Mesothelial cell of epicardium (in vitro differentiated cells): ENCODE measurements around the gene PARD3. TPM values are rescaled to one million over a fixed set of nuclear protein-coding genes. Genes with fewer than 3 reads are reported as not detected.

Experiments
- DNase-seq, 2 experiments: peaks; one replicate each; pipeline ENCODE4 v3.0.0; 2021; ENCODE audit warnings: low spot score in 2 of 2; ENCODE audit not compliant: unreplicated experiment in 2 of 2
- H3K27ac Mint-ChIP-seq: 2 replicates; pipeline ENCODE4 v1.8.0; 2021; ENCODE audit warnings: mixed read lengths
- H3K27me3 Mint-ChIP-seq: 2 replicates; pipeline ENCODE4 v1.8.0; 2021; ENCODE audit warnings: low read depth, mixed read lengths
- H3K36me3 Mint-ChIP-seq: 2 replicates; pipeline ENCODE4 v1.8.0; 2021; ENCODE audit warnings: mixed read lengths
- H3K4me1 Mint-ChIP-seq: 2 replicates; pipeline ENCODE4 v1.8.0; 2021; ENCODE audit warnings: mixed read lengths
- H3K4me3 Mint-ChIP-seq: 2 replicates; pipeline ENCODE4 v1.8.0; 2021; ENCODE audit warnings: mild to moderate bottlenecking, moderate library complexity, mixed read lengths
- H3K9me3 Mint-ChIP-seq: 2 replicates; pipeline ENCODE4 v1.8.0; 2021; ENCODE audit warnings: mixed read lengths
- total RNA-seq: library from RNA; stranded (reverse); gene quantifications from 3 replicates; pipeline ENCODE4 v1.2.1, GENCODE V29; 2021
- TF ChIP-seq, protein P1 (sequence below): fragments of 200-600 bp; sonication (generic); IDR thresholded peaks from one replicate; pipeline ENCODE4 v1.5.0; 2021; ENCODE audit warnings: antibody characterized with exemption; ENCODE audit not compliant: unreplicated experiment

The PARD3 gene
- total RNA-seq, 1 donor from 2014 or later = 73.2 TPM

DNA sequence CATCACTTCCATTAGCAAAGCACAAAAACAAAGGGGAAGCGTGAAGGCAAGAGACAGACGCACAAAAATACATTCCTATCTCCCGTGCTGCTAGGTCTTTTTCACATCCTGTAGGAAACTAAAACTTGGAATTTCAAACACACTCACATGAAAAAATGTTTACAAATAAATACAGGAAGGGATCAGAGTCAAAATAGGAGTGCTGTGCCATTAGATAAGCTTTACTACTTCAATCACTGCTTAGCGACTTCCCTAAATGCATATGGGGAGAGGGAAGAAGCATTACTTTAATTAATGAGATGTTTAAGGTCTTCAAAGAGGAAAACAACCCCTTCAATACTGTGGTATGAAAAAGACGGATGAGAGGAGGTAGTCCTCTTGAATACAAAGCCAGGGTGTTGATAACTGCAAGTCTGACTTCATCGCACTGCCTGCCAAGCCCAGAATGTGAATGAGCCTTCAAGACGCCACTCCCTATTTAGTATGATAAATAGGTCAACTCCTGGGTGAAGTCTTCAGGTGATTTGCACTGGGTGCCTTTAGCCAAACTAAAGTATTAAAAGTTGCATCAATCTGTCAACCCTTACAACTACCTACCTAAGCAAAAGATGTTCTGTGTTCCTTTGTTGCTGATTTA, 13.9 kb downstream of the PARD3 start:
- H3K9me3 Mint-ChIP-seq = no peaks in the 10 kb centered on the region
- peak overlapping the region; percentile 44 for H3K4me3 Mint-ChIP-seq
- peak overlapping the region; percentile 77 for H3K27ac Mint-ChIP-seq
- no peaks in the 10 kb centered on the region for H3K27me3 Mint-ChIP-seq
- TF ChIP-seq, protein P1, sequence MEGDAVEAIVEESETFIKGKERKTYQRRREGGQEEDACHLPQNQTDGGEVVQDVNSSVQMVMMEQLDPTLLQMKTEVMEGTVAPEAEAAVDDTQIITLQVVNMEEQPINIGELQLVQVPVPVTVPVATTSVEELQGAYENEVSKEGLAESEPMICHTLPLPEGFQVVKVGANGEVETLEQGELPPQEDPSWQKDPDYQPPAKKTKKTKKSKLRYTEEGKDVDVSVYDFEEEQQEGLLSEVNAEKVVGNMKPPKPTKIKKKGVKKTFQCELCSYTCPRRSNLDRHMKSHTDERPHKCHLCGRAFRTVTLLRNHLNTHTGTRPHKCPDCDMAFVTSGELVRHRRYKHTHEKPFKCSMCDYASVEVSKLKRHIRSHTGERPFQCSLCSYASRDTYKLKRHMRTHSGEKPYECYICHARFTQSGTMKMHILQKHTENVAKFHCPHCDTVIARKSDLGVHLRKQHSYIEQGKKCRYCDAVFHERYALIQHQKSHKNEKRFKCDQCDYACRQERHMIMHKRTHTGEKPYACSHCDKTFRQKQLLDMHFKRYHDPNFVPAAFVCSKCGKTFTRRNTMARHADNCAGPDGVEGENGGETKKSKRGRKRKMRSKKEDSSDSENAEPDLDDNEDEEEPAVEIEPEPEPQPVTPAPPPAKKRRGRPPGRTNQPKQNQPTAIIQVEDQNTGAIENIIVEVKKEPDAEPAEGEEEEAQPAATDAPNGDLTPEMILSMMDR = no peak
- peaks cover 23% of the 10 kb centered on the region for H3K4me1 Mint-ChIP-seq
- H3K36me3 Mint-ChIP-seq = peaks cover 13% of the 10 kb centered on the region
- DNase-seq = no peak

DNA sequence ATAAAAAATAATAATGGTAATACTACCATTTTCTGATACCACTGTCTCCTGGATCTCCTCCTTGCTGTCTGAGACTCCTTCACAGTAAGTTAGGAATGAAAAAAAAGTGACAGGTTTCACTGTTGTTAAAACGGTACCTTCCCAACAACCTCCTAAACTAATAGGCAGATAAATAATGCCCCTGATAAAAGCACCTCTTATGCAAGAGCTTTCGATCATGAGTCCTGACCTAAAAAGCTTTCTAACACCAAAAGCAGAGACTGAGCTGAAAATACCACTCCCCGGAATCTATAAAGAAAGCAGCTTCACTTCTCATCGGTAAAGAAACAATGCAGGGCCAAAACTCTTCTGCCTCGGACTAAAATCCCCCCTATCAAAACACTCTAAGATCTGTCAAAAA, 14.5 kb downstream of the PARD3 start:
- Mint-ChIP-seq H3K4me3 (peak overlapping the region; percentile 44), H3K27ac (peak overlapping the region; percentile 77), H3K9me3 (no peaks in the 10 kb centered on the region), H3K4me1 (peaks cover 23% of the 10 kb centered on the region), H3K36me3 (peaks cover 17% of the 10 kb centered on the region), H3K27me3 (no peaks in the 10 kb centered on the region)
- no peak for DNase-seq
- TF ChIP-seq, protein P1 = no peak

DNA sequence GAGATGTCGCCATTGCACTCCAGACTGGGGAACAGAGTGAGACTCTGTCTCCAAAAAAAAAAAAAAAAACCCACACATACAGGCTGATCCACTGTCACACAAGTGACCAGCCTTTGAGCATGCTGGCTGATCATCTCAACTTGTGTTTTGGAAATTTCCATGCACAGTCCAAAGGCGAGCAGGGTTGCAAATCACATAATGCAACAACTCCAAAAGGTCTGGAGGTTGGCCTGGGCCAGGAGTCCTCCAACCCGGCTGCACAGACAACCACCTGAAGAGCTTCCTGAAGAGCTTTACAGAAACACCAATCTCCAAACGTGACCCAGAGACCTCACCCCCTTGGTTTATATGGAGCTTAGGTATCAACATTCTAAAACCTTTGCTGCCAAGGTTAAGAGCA, 16.4 kb downstream of the PARD3 start:
- peaks cover 17% of the 10 kb centered on the region for H3K36me3 Mint-ChIP-seq
- H3K4me1 Mint-ChIP-seq = peaks cover 29% of the 10 kb centered on the region
- no peaks in the 10 kb centered on the region for H3K27me3 Mint-ChIP-seq
- H3K4me3 Mint-ChIP-seq = no peak overlapping the region
- H3K9me3 Mint-ChIP-seq = no peaks in the 10 kb centered on the region
- DNase-seq = no peak
- TF ChIP-seq, protein P1 = no peak
- no peak overlapping the region for H3K27ac Mint-ChIP-seq

DNA sequence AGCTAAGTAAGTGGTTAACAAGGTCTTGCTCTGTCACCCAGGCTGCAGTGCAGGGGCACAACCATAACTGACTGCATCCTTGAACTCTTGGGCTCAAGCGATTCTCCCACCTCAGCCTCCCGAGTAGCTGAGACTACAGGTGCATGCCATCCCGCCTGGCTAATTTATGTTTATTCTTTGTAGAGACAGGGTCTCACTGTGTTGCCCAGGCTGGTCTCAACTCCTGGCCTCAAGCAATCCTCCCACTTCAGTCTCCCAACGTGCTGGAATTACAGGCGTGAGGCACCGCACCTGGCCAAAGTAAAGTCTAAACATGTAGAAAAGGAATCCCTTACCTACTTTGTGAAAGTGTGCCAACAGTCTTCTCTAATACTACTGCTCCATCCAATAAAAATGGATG, 17.9 kb downstream of the PARD3 start:
- no peak for DNase-seq
- H3K9me3 Mint-ChIP-seq = no peaks in the 10 kb centered on the region
- H3K27ac Mint-ChIP-seq = no peak overlapping the region
- peaks cover 35% of the 10 kb centered on the region for H3K4me1 Mint-ChIP-seq
- no peak overlapping the region for H3K4me3 Mint-ChIP-seq
- no peaks in the 10 kb centered on the region for H3K27me3 Mint-ChIP-seq
- TF ChIP-seq, protein P1 = no peak
- peaks cover 14% of the 10 kb centered on the region for H3K36me3 Mint-ChIP-seq

DNA sequence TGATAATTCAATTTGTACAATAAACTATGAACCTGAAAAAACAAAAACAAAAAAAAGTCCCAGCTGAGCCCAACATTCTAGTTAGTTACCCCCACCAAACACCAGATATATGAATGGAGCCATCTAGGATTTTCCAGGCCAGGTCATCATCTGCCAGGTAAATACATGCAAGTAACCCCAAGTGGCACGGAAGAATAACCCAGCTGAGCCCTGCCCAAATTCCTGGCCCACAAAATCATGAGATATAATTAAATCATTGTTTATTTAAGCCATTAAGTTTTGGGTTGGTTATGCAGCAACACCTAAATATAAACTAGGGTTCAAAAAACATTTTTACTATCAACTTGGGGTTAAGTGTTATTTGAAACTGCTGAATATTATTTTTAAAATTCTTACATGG, 19.0 kb downstream of the PARD3 start:
- Mint-ChIP-seq H3K27me3 (no peaks in the 10 kb centered on the region), H3K4me3 (no peak overlapping the region), H3K4me1 (peaks cover 33% of the 10 kb centered on the region), H3K27ac (no peak overlapping the region), H3K36me3 (peaks cover 14% of the 10 kb centered on the region), H3K9me3 (no peaks in the 10 kb centered on the region)
- TF ChIP-seq, protein P1 = no peak
- DNase-seq = no peak

DNA sequence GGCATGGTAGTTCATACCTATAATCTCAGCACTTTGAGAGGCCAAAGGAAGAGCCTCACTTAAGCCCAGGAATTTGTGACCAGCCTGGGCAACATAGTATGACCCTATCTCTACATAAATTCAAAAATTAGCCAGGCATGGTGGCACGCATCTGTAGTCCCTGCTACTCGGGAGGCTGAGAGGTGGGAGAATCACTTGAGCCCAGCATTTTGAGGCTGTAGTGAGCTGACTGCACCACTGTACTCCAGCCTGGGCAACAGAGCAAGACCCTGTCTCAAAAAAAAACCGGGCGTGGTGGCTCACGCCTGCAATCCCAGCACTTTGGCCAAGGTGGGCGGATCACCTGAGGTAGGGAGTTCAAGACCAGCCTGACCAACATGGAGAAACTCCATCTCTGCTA, 19.8 kb downstream of the PARD3 start:
- peaks cover 32% of the 10 kb centered on the region for H3K4me1 Mint-ChIP-seq
- H3K9me3 Mint-ChIP-seq = no peaks in the 10 kb centered on the region
- H3K36me3 Mint-ChIP-seq = peaks cover 14% of the 10 kb centered on the region
- no peak overlapping the region for H3K4me3 Mint-ChIP-seq
- DNase-seq = no peak
- no peaks in the 10 kb centered on the region for H3K27me3 Mint-ChIP-seq
- no peak overlapping the region for H3K27ac Mint-ChIP-seq
- TF ChIP-seq, protein P1 = no peak
